Endothelial cell of umbilical vein (primary cell): ENCODE data around the gene CXXC5. TPM values are rescaled to one million over a fixed set of nuclear protein-coding genes. Genes with fewer than 3 reads are reported as not detected.

Source experiments
- BruUV-seq: library from RNA; stranded (reverse); fragments of 400-500 nt; replicated peaks from 2 replicates; lab custom pipeline; 2021; lab: Mats Ljungman, UMichigan
- CTCF ChIA-PET: fragments of 300-600, 350-600 bp; sonication (Branson Sonifier 250); formaldehyde crosslinking; loops from one replicate; lab custom pipeline; 2021; ENCODE audit warnings: antibody characterized with exemption, inconsistent platforms; lab: Charles Lee
- POLR2A ChIA-PET: fragments of 300-600, 350-600 bp; sonication (Branson Sonifier 250); formaldehyde crosslinking; loops from one replicate; lab custom pipeline; 2021; ENCODE audit warnings: antibody characterized with exemption, inconsistent platforms; lab: Charles Lee
- DNase-seq: peaks from one replicate; pipeline ENCODE4 v3.0.0-alpha.2; 2011; ENCODE audit warnings: low read depth, low spot score
- FAIRE-seq: peaks from 2 replicates; lab custom pipeline; 2011; peaks lifted over from hg19 to GRCh38; lab: Jason Lieb, UNC
- H2AFZ ChIP-seq: 2 replicates; pipeline ENCODE4 v1.6.0; 2012; ENCODE audit warnings: low read depth, low read length, control low read depth, inconsistent platforms
- H3K27ac ChIP-seq: 2 replicates; pipeline ENCODE4 v1.5.1; 2011; ENCODE audit warnings: low read depth, mild to moderate bottlenecking, control low read depth, low read length, moderate library complexity; ENCODE audit not compliant: insufficient read depth
- H3K27me3 ChIP-seq, 2 experiments: 2 replicates each; pipeline versions ENCODE4 v1.6.0 to v1.6.1; 2011; ENCODE audit warnings: low read length in 2 of 2, mixed read lengths in 1 of 2; ENCODE audit not compliant: control insufficient read depth in 2 of 2, insufficient read depth in 2 of 2
- H3K36me3 ChIP-seq, 2 experiments: 2 replicates in 1 of 2; 3 replicates in 1 of 2; pipeline ENCODE4 v1.5.1; 2011; ENCODE audit warnings: low read length in 2 of 2, mild to moderate bottlenecking in 1 of 2, moderate library complexity in 1 of 2; ENCODE audit not compliant: control insufficient read depth in 2 of 2, insufficient read depth in 2 of 2; ENCODE audit errors: extremely low read depth in 1 of 2
- H3K4me1 ChIP-seq: 3 replicates; pipeline ENCODE4 v1.5.1; 2011; ENCODE audit warnings: mild to moderate bottlenecking, low read length; ENCODE audit not compliant: control insufficient read depth, insufficient read depth; ENCODE audit errors: extremely low read depth
- H3K4me2 ChIP-seq: 2 replicates; pipeline ENCODE4 v1.6.1; 2011; ENCODE audit warnings: low read length, control low read depth, mixed read lengths; ENCODE audit not compliant: insufficient read depth
- H3K4me3 ChIP-seq, 3 experiments: fragments of 200-600 bp in 1 of 3; sonication (generic), shearing (Covaris generic) in 1 of 3; replicated peaks in 1 of 3; 2 replicates each; pipeline ENCODE4 v1.5.1; 2011 to 2016; ENCODE audit warnings: control low read depth in 3 of 3, low read length in 3 of 3, mild to moderate bottlenecking in 2 of 3, inconsistent platforms in 1 of 3, low read depth in 1 of 3, moderate library complexity in 1 of 3; ENCODE audit not compliant: insufficient read depth in 1 of 3
- H3K79me2 ChIP-seq: 2 replicates; pipeline ENCODE4 v1.6.0; 2012; ENCODE audit warnings: low read length, inconsistent platforms; ENCODE audit not compliant: control insufficient read depth, insufficient read depth
- H3K9ac ChIP-seq: replicated peaks from 2 replicates; pipeline ENCODE3; 2011; ENCODE audit warnings: low read length, control low read depth; ENCODE audit not compliant: insufficient read depth; ENCODE audit errors: extremely low read depth
- H3K9me1 ChIP-seq: replicated peaks from 3 replicates; pipeline ENCODE4 v1.6.0; 2011; ENCODE audit warnings: mild to moderate bottlenecking, low read length; ENCODE audit not compliant: control insufficient read depth, insufficient read depth; ENCODE audit errors: extremely low read depth
- H3K9me3 ChIP-seq: replicated peaks from 2 replicates; pipeline ENCODE4 v1.5.1; 2012; ENCODE audit warnings: low read length, inconsistent platforms; ENCODE audit not compliant: control insufficient read depth, insufficient read depth
- H4K20me1 ChIP-seq: replicated peaks from 2 replicates; pipeline ENCODE3; 2011; ENCODE audit warnings: mild to moderate bottlenecking, low read length; ENCODE audit not compliant: control insufficient read depth, insufficient read depth; ENCODE audit errors: extremely low read depth
- CTCF ChIP-seq, 2 donors: IDR thresholded peaks; 1 replicate in 1 of 2; 2 replicates in 1 of 2; pipeline ENCODE4 v1.5.1; 2011; ENCODE audit warnings: low read length in 2 of 2, mild to moderate bottlenecking in 2 of 2, moderate library complexity in 2 of 2, control low read depth in 1 of 2, inconsistent platforms in 1 of 2, low read depth in 1 of 2; ENCODE audit not compliant: insufficient read depth in 1 of 2; ENCODE audit errors: extremely low read depth in 1 of 2
- EZH2 ChIP-seq: IDR thresholded peaks from 2 replicates; pipeline ENCODE4 v1.6.1; 2012; ENCODE audit warnings: borderline replicate concordance, low read depth, mild to moderate bottlenecking, moderate library complexity, low read length, inconsistent platforms; ENCODE audit not compliant: severe bottlenecking
- FOS ChIP-seq: IDR thresholded peaks from 2 replicates; pipeline ENCODE4 v1.6.1; 2011; ENCODE audit warnings: mild to moderate bottlenecking, low read length, moderate library complexity, borderline replicate concordance; ENCODE audit not compliant: insufficient read depth
- GATA2 ChIP-seq: IDR thresholded peaks from 2 replicates; pipeline ENCODE4 v1.7.0; 2011; ENCODE audit warnings: low read depth, mild to moderate bottlenecking, moderate library complexity, mixed read lengths, low read length; ENCODE audit not compliant: insufficient read length, insufficient read depth
- JUN ChIP-seq: IDR thresholded peaks from 2 replicates; pipeline ENCODE4 v1.6.1; 2011; ENCODE audit warnings: borderline replicate concordance, low read depth; ENCODE audit not compliant: insufficient read length, insufficient read depth
- MAX ChIP-seq: IDR thresholded peaks from 2 replicates; pipeline ENCODE4 v1.6.1; 2011; ENCODE audit not compliant: insufficient read depth, insufficient read length
- MYC ChIP-seq: IDR thresholded peaks from one replicate; pipeline ENCODE4 v1.6.1; 2011; ENCODE audit warnings: mild to moderate bottlenecking, low read depth, low read length
- POLR2A ChIP-seq: IDR thresholded peaks from 2 replicates; pipeline ENCODE4 v1.6.1; 2012; ENCODE audit warnings: low read depth, mild to moderate bottlenecking, control low read depth, low read length
- POLR2AphosphoS5 ChIP-seq: IDR thresholded peaks from 2 replicates; pipeline ENCODE4 v1.6.1; 2012; ENCODE audit warnings: low read depth, mild to moderate bottlenecking, control low read depth, low read length, moderate library complexity; ENCODE audit not compliant: insufficient read depth
- dilution Hi-C: fragments of 300-500 bp; cut with MboI; formaldehyde crosslinking; loops from one replicate; pipeline ENCODE4 v1.15.0; 2019; ENCODE audit warnings: low sequenced_read_pairs; ENCODE audit not compliant: extremely low pct_ligation_motif_present
- intact Hi-C: fragments of 100-400 bp; cut with micrococcal nuclease; formaldehyde crosslinking; loops from one replicate; pipeline ENCODE4 v1.10.0; 2022
- polyA plus RNA-seq, 4 experiments: library from polyadenylated mRNA; depleted of rRNA in 3 of 4; stranded (reverse) in 3 of 4; unstranded in 1 of 4; fragments of >200 nt; gene quantifications; 2 replicates each; pipeline versions ENCODE4 v1.2.1 to v1.2.3, GENCODE V29; 2011 to 2012; ENCODE audit warnings: missing spikeins in 1 of 4
- total RNA-seq: library from RNA; stranded (reverse); gene quantifications from 2 replicates; pipeline ENCODE4 v1.2.3, GENCODE V29; 2021

Gene CXXC5
- total and polyA plus RNA-seq, 2 donors (not counting 3 experiments of a cell fraction or from before 2014, with no cell fraction given): 2.7 to 5.5 TPM

- H3K4me3 ChIP-seq: no peak overlapping the region
- no peak for DNase-seq
- H3K4me2 ChIP-seq: no peak overlapping the region
- no peaks in the 10 kb centered on the region for H3K79me2 ChIP-seq
- no peak for FAIRE-seq
- CTCF ChIA-PET: interaction anchor here (3.9 to 8.6 kb wide), 2 partner anchors 11 to 45 kb away, joined by 13 to 161 read pairs; no protein-coding TSS in a partner anchor
- BruUV-seq: no TSS peak
- TF ChIP-seq POLR2A: no peak
- TF ChIP-seq GATA2: no peak
- TF ChIP-seq JUN: no peak
- TF ChIP-seq EZH2: no peak
- TF ChIP-seq MYC: no peak
- no peak for TF ChIP-seq MAX
- no peak for TF ChIP-seq POLR2AphosphoS5
- no peak for TF ChIP-seq FOS
- TF ChIP-seq CTCF (IDR thresholded peaks at IDR 0.05; ENCODE audit: extremely low read depth in 1 of 2, insufficient read depth in 1 of 2, low read depth in 1 of 2, low read length in 2 of 2): no peak
- POLR2A ChIA-PET: no interaction called here
- dilution Hi-C loops (loop anchor here (10.0 kb wide), 1 partner anchor 119 kb away; no protein-coding TSS in a partner anchor), intact Hi-C loops (no loop called here)
- H3K27ac ChIP-seq: no peak overlapping the region
- no peaks in the 10 kb centered on the region for H4K20me1 ChIP-seq
- no peaks in the 10 kb centered on the region for H3K9me1 ChIP-seq
- H3K9ac ChIP-seq: no peak overlapping the region
- H3K36me3 ChIP-seq: no peaks in the 10 kb centered on the region
- H2AFZ ChIP-seq: no peak overlapping the region
- no peaks in the 10 kb centered on the region for H3K9me3 ChIP-seq
- H3K4me1 ChIP-seq: peaks cover 16% of the 10 kb centered on the region
- peaks cover 9 to 24% of the 10 kb centered on the region in 2 experiments for H3K27me3 ChIP-seq
Observed at GRCh38 chr5:139646111-139646510, 2.0 kb upstream of the CXXC5 start.
